Measurements from ENCODE around the gene GNG3.

The GNG3 gene

GRCh38 chr11:62677714-62678113, 29.8 kb upstream of the GNG3 start:
- H3K4me3 ChIP-seq (ENCODE audit: severe bottlenecking): peak overlapping the region; percentile 84
- no peak for ATAC-seq (ENCODE audit: low read depth)

GRCh38 chr11:62678433-62678769, 29.1 kb upstream of the GNG3 start:
- DNase-seq (ENCODE audit: low spot score) (no peak), ATAC-seq (ENCODE audit: low read depth) (no peak; the same call in 2 of the 3 replicates)
- peaks cover 9% of the 10 kb centered on the region for H3K4me1 ChIP-seq (ENCODE audit: insufficient read depth, poor library complexity, severe bottlenecking)
- peak overlapping the region; percentile 34 for H3K27ac ChIP-seq (ENCODE audit: poor library complexity, severe bottlenecking)
- peak overlapping the region; percentile 84 for H3K4me3 ChIP-seq (ENCODE audit: severe bottlenecking)
- TF ChIP-seq CTCF (IDR thresholded peaks at IDR 0.05; ENCODE audit: poor library complexity, severe bottlenecking): no peak
- no peaks in the 10 kb centered on the region for H3K9me3 ChIP-seq (ENCODE audit: severe bottlenecking)
- H3K27me3 ChIP-seq (ENCODE audit: insufficient read depth, poor library complexity, severe bottlenecking): no peaks in the 10 kb centered on the region
- peaks cover 40% of the 10 kb centered on the region for H3K36me3 ChIP-seq (ENCODE audit: low read depth)

More at GRCh38 chr11:62677714-62678113, 29.8 kb upstream of the GNG3 start:
- no peak for DNase-seq (ENCODE audit: low spot score)
- H3K4me1 ChIP-seq (ENCODE audit: insufficient read depth, poor library complexity, severe bottlenecking): peaks cover 9% of the 10 kb centered on the region
- no peak for TF ChIP-seq CTCF (IDR thresholded peaks at IDR 0.05; ENCODE audit: poor library complexity, severe bottlenecking)
- H3K27ac ChIP-seq (ENCODE audit: poor library complexity, severe bottlenecking): peak overlapping the region; percentile 34
- H3K36me3 ChIP-seq (ENCODE audit: low read depth): peaks cover 47% of the 10 kb centered on the region
- H3K9me3 ChIP-seq (ENCODE audit: severe bottlenecking): no peaks in the 10 kb centered on the region
- H3K27me3 ChIP-seq (ENCODE audit: insufficient read depth, poor library complexity, severe bottlenecking): no peaks in the 10 kb centered on the region

DNA sequence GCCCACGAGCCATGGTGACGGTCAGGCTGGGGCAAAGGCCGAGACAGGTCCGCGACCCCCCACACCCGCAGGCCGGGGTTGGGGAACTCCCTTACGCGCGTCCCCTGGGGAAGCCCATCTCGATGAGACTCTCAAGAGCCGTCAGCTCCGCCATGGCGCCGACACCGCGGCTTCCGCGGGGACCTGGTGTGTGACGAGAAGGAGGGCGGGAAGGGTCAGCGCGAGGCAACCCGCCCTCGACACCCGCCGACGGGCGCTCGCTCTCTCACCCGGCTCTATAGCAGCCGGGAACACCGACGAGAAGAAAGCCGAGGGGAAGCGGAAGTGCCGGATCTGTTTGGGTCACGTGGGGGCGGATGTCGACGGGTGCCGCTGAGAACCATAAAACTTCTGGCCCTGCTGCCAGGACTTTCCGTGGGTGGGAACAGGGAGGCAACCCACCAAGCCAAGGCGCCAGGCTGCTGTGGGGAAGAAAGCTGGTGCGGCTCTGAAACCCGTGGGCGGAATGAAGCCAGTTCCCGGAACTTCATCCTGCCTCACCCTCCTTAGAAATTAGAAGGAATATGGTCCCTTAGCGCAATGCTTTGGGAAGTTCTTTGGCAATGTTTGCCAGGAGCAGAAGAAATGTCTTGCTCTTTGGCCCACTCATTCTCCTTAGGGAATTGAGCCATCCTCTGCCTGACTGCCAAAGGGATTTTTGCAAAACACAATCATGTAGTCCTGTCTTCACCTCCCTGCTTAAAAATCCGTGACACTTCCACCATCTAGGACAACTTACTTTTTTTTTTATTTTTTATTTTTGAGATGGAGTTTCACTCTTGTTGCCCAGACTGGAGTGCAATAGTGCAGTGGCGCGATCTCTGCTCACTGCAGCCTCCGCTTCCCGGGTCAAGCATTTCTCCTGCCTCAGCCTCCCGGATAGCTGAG, 28.4 kb upstream of the GNG3 start, which contains the start of gene UBXN1:
UBXN1 (minus strand) TSS at position 304 of the 927 bp plus-strand sequence; CDS start at position 154, 150 bp downstream.
- Histone ChIP-seq H3K36me3 (ENCODE audit: low read depth) (peaks cover 34% of the 10 kb centered on the region), H3K27ac (ENCODE audit: poor library complexity, severe bottlenecking) (peak within 1 kb of the TSS; percentile 34), H3K4me1 (ENCODE audit: insufficient read depth, poor library complexity, severe bottlenecking) (peaks cover 9% of the 10 kb centered on the region), H3K27me3 (ENCODE audit: insufficient read depth, poor library complexity, severe bottlenecking) (no peaks in the 10 kb centered on the region), H3K9me3 (ENCODE audit: severe bottlenecking) (no peaks in the 10 kb centered on the region), H3K4me3 (ENCODE audit: severe bottlenecking) (peak within 1 kb of the TSS; percentile 84)
- DNase-seq (ENCODE audit: low spot score) (peak; percentile 88), ATAC-seq (ENCODE audit: low read depth) (peak; percentile 77)
- no peak for TF ChIP-seq CTCF (IDR thresholded peaks at IDR 0.05; ENCODE audit: poor library complexity, severe bottlenecking)

GRCh38 chr11:62680825-62681240, 26.6 kb upstream of the GNG3 start:
- no peaks in the 10 kb centered on the region for H3K27me3 ChIP-seq (ENCODE audit: insufficient read depth, poor library complexity, severe bottlenecking)
- TF ChIP-seq CTCF (IDR thresholded peaks at IDR 0.05; ENCODE audit: poor library complexity, severe bottlenecking): peak; percentile 70
- H3K4me1 ChIP-seq (ENCODE audit: insufficient read depth, poor library complexity, severe bottlenecking): peaks cover 9% of the 10 kb centered on the region
- peaks cover 23% of the 10 kb centered on the region for H3K36me3 ChIP-seq (ENCODE audit: low read depth)
- DNase-seq (ENCODE audit: low spot score) (no peak), ATAC-seq (ENCODE audit: low read depth) (peak; percentile 86)
- no peak overlapping the region for H3K4me3 ChIP-seq (ENCODE audit: severe bottlenecking)
- no peaks in the 10 kb centered on the region for H3K9me3 ChIP-seq (ENCODE audit: severe bottlenecking)
- peak overlapping the region; percentile 13 for H3K27ac ChIP-seq (ENCODE audit: poor library complexity, severe bottlenecking)

DNA sequence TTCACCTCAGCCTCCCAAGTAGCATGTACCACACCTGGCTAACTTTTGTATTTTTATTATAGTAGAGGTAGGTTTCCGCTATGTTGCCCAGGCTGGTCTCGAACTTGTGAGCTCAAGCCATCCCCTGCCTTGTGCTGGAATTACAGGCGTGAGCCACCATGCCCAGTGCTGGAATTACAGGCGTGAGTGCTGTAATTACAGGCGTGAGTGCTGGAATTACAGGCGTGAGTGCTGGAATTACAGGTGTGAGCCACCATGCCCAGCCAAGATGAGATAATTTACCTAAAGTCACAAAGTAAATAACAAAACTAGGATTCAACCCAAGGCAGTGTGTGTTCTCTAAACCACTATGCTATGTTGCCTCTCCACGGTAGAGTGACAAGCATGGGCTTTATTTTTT, 25.0 kb upstream of the GNG3 start:
- H3K4me3 ChIP-seq (ENCODE audit: severe bottlenecking): no peak overlapping the region

More for the DNA sequence above, 25.0 kb upstream of the GNG3 start:
- no peak overlapping the region for H3K27ac ChIP-seq (ENCODE audit: poor library complexity, severe bottlenecking)
- H3K27me3 ChIP-seq (ENCODE audit: insufficient read depth, poor library complexity, severe bottlenecking): no peaks in the 10 kb centered on the region
- ATAC-seq (ENCODE audit: low read depth) (no peak), DNase-seq (ENCODE audit: low spot score) (no peak)
- no peak for TF ChIP-seq CTCF (IDR thresholded peaks at IDR 0.05; ENCODE audit: poor library complexity, severe bottlenecking)
- H3K4me1 ChIP-seq (ENCODE audit: insufficient read depth, poor library complexity, severe bottlenecking): peaks cover 9% of the 10 kb centered on the region
- H3K9me3 ChIP-seq (ENCODE audit: severe bottlenecking): no peaks in the 10 kb centered on the region
- H3K36me3 ChIP-seq (ENCODE audit: low read depth): peaks cover 6% of the 10 kb centered on the region

Measured in RWPE2 (cell line).